ENCODE results near the gene FOXS1.

GRCh38 chr20:31860390-31861134, 15.2 kb upstream of the FOXS1 start:
- TF ChIP-seq CTCF (conservative IDR thresholded peaks at IDR 0.05; ENCODE audit: low read depth in 2 of 2) (peak in 1 of 2 experiments; percentile 35; a peak in 2 of 4 replicates), ZNF331 (CRISPR knock-in tag; IDR thresholded peaks at IDR 0.05; ENCODE audit: low read depth) (no peak), EZH2phosphoT487 (IDR thresholded peaks at IDR 0.05; ENCODE audit: unreplicated experiment) (no peak), POLR2AphosphoS5 (IDR thresholded peaks at IDR 0.05; ENCODE audit: low read depth) (no peak), ZNF114 (CRISPR knock-in tag; IDR thresholded peaks at IDR 0.05) (no peak), EZH2 (IDR thresholded peaks at IDR 0.05; ENCODE audit: low read depth, unreplicated experiment) (no peak), JUNB (IDR thresholded peaks at IDR 0.05; ENCODE audit: unreplicated experiment) (no peak), REST (IDR thresholded peaks at IDR 0.05; ENCODE audit: unreplicated experiment) (no peak)
